Measurements from ENCODE around the gene USO1.

DNA sequence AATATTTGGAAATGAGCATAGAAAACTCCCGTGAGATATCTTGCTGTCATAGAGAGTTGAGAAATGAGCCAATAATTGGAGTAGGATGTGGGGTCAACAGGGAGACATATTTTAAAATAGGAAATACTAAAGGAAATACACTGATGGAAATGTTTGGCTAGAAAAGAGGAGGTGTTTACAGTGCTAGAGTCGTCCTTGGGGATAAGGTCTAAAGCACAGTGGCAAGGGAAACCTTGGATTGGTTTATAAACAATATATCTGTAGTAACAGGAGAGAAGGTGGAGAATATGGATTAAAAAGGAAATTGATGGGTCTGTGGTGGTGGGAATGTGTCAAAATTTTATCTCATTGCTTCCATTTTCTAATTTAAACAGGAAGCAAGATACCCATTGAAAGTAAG is 95.8 kb downstream of the USO1 start:
- TF ChIP-seq, protein P1, sequence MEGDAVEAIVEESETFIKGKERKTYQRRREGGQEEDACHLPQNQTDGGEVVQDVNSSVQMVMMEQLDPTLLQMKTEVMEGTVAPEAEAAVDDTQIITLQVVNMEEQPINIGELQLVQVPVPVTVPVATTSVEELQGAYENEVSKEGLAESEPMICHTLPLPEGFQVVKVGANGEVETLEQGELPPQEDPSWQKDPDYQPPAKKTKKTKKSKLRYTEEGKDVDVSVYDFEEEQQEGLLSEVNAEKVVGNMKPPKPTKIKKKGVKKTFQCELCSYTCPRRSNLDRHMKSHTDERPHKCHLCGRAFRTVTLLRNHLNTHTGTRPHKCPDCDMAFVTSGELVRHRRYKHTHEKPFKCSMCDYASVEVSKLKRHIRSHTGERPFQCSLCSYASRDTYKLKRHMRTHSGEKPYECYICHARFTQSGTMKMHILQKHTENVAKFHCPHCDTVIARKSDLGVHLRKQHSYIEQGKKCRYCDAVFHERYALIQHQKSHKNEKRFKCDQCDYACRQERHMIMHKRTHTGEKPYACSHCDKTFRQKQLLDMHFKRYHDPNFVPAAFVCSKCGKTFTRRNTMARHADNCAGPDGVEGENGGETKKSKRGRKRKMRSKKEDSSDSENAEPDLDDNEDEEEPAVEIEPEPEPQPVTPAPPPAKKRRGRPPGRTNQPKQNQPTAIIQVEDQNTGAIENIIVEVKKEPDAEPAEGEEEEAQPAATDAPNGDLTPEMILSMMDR (IDR thresholded peaks at IDR 0.05; ENCODE audit: low read depth, low read length) = no peak
- no peak for TF ChIP-seq POLR2A (IDR thresholded peaks at IDR 0.05; ENCODE audit: extremely low read depth, insufficient read length)
- TF ChIP-seq, protein P2, sequence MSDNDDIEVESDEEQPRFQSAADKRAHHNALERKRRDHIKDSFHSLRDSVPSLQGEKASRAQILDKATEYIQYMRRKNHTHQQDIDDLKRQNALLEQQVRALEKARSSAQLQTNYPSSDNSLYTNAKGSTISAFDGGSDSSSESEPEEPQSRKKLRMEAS (IDR thresholded peaks at IDR 0.05; ENCODE audit: low read depth, low read length) = no peak
